ENCODE data around the gene JADE3. TPM values are rescaled to one million over a fixed set of nuclear protein-coding genes. Genes with fewer than 3 reads are reported as not detected.

Gene JADE3
- 12.4 and 14.2 TPM in 2 replicates for total RNA-seq

DNA sequence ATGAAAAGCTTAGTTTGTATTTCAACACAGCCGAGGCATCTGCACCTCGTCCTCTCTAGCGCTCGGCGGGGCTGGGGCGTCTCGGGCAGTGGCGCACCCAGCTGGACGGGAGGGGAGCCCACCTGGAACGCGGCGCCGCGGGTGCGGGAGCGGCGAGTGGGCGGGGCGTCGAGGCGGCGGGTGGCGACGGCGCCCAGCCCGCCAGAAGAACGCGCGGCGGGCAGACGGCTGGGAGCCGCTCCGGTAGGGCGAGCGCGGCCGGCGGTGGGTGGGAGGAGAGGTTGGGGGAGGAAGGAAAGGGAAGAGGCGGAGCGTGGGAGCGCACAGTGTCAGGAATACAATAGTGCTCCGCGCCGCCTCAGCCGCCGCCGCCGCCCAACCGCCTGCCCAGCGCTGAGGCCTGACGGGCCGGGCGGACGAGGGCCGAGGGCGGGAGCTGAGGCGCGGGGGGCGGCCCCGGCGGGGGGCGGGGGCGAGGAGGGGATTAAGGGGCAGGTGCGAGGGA is at the start of gene JADE3:
TSS of gene JADE3 (plus strand) at position 324 of the 505 bp plus-strand sequence. CDS start 72,474 bp downstream, outside the sequence.

GRCh38 chrX:47078129-47079043 is 166.2 kb downstream of the JADE3 start, which contains the start of gene RGN:
Gene RGN (plus strand): TSS chrX:47078443. CDS start chrX:47081145, 2,702 bp downstream.

Small RNA genes lying within 50 kb of the gene (small RNA-seq; reads per million reads assigned to genes)
- gene RNU6-1189P: not detected

Other genes with a start within 250 kb of the JADE3 start
- gene SLC9A7, start 153.3 kb upstream of the JADE3 start, total RNA-seq: 14.4 and 25.8 TPM in 2 replicates
- gene RP2, start 75.4 kb upstream of the JADE3 start, total RNA-seq: 24.8 and 38.2 TPM in 2 replicates
- 0.33 and 0.57 TPM in 2 replicates for gene RGN, start 166.0 kb downstream of the JADE3 start, total RNA-seq
- gene NDUFB11, start 232.3 kb downstream of the JADE3 start, total RNA-seq: 45.4 and 54.9 TPM in 2 replicates
- 50.0 and 67.3 TPM in 2 replicates for gene RBM10, start 232.8 kb downstream of the JADE3 start, total RNA-seq